ENCODE data around the gene OLIG1.

DNA sequence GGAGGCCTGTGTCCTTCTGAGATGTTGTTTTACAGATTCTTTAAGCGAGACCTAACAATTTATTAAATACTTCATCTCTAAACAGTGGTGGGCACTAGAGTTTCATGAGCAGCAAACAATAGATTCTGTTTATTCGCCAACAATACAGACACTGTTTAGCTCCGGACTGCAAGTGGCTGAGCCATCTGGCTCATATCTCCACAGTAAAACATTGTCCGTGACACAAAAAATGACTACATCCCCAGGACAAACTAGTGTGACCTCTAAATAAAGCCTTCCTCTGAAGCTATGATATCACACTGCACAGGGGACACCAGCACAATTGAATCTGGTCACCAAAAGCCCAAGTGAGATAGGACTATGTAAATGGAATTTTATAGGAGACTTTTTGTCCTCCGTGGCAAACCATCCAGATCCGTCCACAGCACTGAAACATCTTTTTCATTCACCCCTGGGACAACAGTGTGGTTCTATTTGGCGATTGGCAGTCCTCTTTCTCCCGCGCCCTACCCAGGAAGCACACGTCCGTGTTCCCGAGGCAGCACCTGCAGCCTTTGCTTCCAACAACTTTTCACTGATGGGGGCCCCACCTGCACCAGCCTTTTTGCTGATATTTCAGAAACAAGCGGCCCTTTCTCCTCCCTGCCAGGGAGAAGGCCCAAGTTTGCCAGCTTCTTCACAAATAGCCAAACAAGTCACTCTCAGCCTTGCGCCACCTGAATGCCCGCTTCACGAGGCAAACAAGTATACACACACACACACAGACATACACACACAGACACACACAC lies 47.4 kb downstream of the OLIG1 start:
- TF ChIP-seq, protein P1, sequence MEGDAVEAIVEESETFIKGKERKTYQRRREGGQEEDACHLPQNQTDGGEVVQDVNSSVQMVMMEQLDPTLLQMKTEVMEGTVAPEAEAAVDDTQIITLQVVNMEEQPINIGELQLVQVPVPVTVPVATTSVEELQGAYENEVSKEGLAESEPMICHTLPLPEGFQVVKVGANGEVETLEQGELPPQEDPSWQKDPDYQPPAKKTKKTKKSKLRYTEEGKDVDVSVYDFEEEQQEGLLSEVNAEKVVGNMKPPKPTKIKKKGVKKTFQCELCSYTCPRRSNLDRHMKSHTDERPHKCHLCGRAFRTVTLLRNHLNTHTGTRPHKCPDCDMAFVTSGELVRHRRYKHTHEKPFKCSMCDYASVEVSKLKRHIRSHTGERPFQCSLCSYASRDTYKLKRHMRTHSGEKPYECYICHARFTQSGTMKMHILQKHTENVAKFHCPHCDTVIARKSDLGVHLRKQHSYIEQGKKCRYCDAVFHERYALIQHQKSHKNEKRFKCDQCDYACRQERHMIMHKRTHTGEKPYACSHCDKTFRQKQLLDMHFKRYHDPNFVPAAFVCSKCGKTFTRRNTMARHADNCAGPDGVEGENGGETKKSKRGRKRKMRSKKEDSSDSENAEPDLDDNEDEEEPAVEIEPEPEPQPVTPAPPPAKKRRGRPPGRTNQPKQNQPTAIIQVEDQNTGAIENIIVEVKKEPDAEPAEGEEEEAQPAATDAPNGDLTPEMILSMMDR (IDR thresholded peaks at IDR 0.05): no peak
- TF ChIP-seq ZFX (IDR thresholded peaks at IDR 0.05; ENCODE audit: borderline replicate concordance): no peak

Measured in 22Rv1 (cell line).